ENCODE data around the gene GPSM3. TPM values are rescaled to one million over a fixed set of nuclear protein-coding genes. Genes with fewer than 3 reads are reported as not detected.
"Not testable (repeated sequence)": the region's sequence is repeated elsewhere in the genome, so short reads cannot be mapped to it uniquely, and the experiment has no call there.

The GPSM3 gene
- total RNA-seq, 1 donor from 2014 or later, result 81.1 TPM

DNA sequence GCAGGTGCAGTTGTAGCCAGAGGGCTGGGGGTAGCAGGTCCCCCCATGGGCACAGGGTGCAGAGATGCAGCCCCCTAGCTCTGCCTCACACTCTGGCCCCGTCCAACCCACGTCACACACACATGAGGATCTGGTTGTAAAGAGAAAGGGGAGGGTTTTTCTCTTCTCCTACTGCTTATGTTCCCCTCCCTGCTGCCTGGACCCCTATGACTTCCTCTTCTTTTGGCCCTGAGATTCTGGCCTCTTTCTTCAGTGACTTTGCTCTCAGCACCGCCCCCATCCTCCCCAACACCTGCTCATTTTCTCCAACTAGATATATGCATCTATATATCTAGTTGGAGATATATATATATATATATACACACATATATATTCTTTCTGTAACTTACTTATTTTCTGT lies 21.7 kb upstream of the GPSM3 start:
- intact Hi-C loops (cut with micrococcal nuclease), result no loop called here
- H3K4me3 Mint-ChIP-seq, result no peak overlapping the region

DNA sequence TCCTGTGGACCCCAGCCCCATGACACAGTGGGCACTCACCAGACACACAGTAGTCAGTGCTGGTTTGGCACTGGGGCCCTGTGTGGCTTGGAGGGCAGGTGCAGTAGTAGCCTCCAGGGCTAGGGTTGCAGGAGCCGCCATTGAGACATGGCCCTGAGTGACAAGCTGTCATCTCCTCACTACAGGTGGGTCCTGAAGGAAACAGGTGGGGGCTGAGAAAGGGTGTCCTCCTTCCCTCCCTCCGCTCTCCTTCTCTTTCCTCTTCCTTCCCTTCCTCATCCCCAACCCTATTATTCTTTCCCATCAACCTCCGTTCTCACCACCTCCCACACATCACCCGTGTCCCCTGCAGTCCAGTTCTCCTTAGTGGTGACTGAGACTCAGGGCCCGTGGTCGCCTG lies 21.2 kb upstream of the GPSM3 start:
- no peaks in the 10 kb centered on the region for H3K4me1 Mint-ChIP-seq
- H3K9me3 Mint-ChIP-seq, result no peaks in the 10 kb centered on the region
- no peak overlapping the region for H3K27ac Mint-ChIP-seq
- peaks cover 9% of the 10 kb centered on the region for H3K27me3 Mint-ChIP-seq
- DNase-seq, result no peak
- intact Hi-C loops (cut with micrococcal nuclease), result no loop called here
- no peaks in the 10 kb centered on the region for H3K36me3 Mint-ChIP-seq (ENCODE audit: low read depth)
- H3K4me3 Mint-ChIP-seq, result no peak overlapping the region

More for the DNA sequence above, 21.7 kb upstream of the GPSM3 start:
- Mint-ChIP-seq H3K9me3 (no peaks in the 10 kb centered on the region), H3K27me3 (peaks cover 4% of the 10 kb centered on the region), H3K36me3 (ENCODE audit: low read depth) (no peaks in the 10 kb centered on the region), H3K4me1 (no peaks in the 10 kb centered on the region), H3K27ac (no peak overlapping the region)
- DNase-seq, result no peak

DNA sequence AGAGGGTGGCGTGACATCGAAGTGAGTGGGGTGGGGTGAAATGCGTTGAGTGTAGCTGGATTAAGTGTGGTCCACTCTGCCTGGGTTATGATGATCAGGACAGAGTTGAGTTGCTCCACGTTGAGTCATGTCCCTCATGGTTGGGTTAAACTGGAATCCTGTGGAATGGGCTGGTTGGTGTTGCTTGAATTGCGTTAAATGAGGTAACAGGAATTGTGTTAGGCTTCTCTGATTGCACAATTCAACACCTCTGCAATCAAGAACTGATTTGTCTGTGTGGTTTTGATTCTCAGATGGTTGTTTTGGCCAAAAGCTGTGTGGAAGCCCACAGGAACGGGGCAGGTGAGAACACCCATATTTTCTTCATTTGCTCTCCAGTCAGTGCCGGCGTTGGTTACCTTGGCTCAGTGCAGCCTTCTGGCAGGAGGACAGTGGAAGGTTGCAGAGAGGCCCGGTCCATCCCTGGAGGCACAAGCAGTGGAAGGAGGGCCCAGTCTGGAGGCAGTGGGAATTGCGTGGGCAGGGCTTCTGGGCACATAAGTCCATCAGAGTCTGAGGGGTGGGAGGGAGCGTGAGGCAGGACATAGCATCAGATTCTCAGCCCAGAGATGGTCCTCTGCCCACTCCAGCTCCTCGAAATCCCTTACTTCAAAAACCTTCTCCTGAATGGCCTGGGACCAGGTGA lies 19.8 kb upstream of the GPSM3 start:
- Mint-ChIP-seq H3K36me3 (ENCODE audit: low read depth) (no peaks in the 10 kb centered on the region), H3K9me3 (no peaks in the 10 kb centered on the region), H3K4me1 (no peaks in the 10 kb centered on the region), H3K4me3 (no peak overlapping the region), H3K27ac (no peak overlapping the region), H3K27me3 (peaks cover 12% of the 10 kb centered on the region)
- intact Hi-C loops (cut with micrococcal nuclease), result no loop called here
- no peak for DNase-seq

DNA sequence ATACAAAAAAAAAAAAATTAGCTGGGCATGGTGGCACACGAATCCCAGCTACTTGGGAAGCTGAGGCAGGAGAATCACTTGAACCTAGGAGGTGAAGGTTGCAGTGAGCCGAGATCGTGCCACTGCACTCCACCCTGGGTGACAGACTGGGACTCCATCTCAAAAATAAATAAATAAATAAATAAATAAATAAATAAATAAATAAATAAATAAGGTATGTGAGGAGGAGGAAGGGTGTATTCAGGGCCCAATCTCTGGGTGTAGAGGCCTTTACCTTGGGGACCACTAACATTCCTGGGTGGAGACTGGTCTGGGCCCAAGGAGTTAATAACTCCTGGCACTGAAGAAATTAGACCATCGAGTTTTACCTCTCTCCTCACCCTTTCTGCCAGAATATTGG lies 19.0 kb upstream of the GPSM3 start:
- H3K9me3 Mint-ChIP-seq; H3K27ac Mint-ChIP-seq; H3K4me3 Mint-ChIP-seq; H3K4me1 Mint-ChIP-seq; H3K36me3 Mint-ChIP-seq (ENCODE audit: low read depth); DNase-seq; intact Hi-C loops (cut with micrococcal nuclease): not testable (repeated sequence)
- H3K27me3 Mint-ChIP-seq, result peaks cover 13% of the 10 kb centered on the region

DNA sequence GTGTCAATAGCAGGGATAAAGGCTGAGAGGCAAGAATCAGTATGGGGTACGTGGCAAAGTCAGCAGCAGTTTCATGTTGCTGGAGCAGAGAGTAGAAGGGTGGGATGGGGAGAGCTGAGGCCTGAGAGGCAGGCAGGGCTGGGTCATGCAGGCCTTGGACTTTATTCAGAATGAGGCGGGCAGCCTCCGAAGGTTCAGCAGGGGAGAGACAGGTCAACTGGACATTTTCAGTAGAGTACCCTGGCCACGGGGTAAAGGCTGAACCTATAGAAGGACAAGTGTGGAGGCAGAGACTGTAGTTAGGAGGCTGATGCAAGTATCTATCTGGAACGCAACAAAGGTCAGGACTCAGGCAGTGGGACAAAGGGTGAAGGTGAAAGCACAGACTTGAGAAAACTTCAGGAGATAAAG lies 17.8 kb upstream of the GPSM3 start:
- Mint-ChIP-seq H3K27ac (no peak overlapping the region), H3K27me3 (peaks cover 16% of the 10 kb centered on the region), H3K4me3 (no peak overlapping the region), H3K36me3 (ENCODE audit: low read depth) (no peaks in the 10 kb centered on the region), H3K4me1 (no peaks in the 10 kb centered on the region), H3K9me3 (no peaks in the 10 kb centered on the region)
- intact Hi-C loops (cut with micrococcal nuclease), result no loop called here
- no peak for DNase-seq

DNA sequence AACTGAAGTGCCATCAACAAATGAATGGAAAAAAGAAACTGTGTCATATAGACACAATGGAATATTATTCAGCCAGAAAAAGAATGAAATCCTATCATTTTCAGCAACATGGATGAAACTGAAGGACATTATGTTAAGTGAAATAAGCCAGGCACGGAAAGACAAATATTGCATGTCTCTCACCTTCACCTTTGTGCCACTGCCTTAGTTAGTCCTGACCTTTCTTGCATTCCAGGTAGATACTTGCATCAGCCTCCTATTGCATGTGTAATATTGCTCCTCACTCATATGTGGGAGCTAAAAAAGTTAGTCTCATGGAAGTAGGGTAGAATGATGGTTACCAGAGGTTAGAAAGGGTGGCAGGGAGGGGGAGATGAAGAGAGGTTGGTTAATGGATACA lies 16.6 kb upstream of the GPSM3 start:
- H3K4me3 Mint-ChIP-seq, result no peak overlapping the region
- intact Hi-C loops (cut with micrococcal nuclease), result no loop called here
- no peaks in the 10 kb centered on the region for H3K9me3 Mint-ChIP-seq
- H3K27me3 Mint-ChIP-seq, result peaks cover 24% of the 10 kb centered on the region
- no peaks in the 10 kb centered on the region for H3K36me3 Mint-ChIP-seq (ENCODE audit: low read depth)
- no peak for DNase-seq
- no peak overlapping the region for H3K27ac Mint-ChIP-seq
- H3K4me1 Mint-ChIP-seq, result no peaks in the 10 kb centered on the region

DNA sequence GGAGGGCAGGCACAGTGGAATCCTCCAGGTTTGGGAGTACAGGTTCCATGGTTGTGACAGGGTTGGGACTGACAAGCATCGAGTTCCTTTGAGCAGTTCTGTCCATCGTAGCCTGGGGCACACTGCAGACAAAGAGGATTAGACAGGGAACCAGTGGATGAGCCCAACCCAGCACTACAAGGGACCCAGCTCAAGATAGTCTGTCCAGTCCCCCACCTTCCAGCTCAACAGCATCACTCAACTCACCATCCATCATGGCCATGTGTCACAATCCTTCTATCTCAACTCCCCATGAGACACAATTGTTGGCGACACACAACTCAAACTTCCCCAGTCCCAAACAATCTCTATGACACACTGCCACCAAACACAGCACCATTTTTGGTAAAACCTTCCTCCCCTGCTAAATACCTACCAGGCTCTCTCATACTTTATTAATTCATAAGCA lies 11.8 kb upstream of the GPSM3 start:
- Mint-ChIP-seq H3K9me3 (no peaks in the 10 kb centered on the region), H3K27ac (no peak overlapping the region), H3K27me3 (peaks cover 28% of the 10 kb centered on the region), H3K4me3 (no peak overlapping the region), H3K36me3 (ENCODE audit: low read depth) (no peaks in the 10 kb centered on the region), H3K4me1 (no peaks in the 10 kb centered on the region)
- intact Hi-C loops (cut with micrococcal nuclease), result no loop called here
- DNase-seq, result no peak

DNA sequence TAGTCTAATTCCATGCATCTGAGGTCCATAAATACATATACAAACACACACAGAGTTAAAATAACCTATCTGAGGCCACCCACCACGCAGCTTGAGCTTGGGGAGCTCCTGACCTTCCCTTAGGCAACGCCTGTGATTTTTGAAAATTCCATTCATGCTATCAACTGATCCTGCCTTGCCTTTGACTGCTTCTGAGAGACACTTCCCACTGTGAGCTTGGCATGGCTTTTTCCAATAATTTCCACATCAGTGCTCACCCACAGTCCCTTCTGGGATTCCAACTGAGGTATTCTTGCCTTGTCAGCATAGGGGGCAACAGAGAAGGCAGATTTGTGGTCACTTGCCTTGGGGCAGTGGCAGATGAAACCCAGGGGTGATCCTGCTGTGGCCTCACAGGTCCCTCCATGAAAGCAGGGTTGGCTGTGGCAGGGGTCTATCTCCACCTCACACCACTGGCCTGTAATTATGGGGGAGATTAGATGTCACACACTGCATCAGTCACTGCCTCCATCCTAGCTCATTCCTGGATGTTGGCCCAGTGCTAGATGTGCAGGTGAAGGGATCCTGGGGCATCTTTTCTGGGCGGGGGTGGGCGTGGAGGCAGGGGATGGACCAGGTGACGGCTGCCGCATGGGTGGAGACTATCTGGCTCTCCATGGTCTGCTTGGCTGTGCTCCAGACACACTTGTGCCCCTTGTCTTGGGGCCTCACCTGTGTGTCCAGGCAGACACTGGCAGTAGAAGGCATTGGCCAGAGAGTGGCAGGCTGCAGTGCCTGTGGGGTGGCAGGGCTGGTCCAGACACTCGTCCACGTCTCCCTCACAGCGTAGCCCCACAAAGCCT lies 11.2 kb upstream of the GPSM3 start:
- Mint-ChIP-seq H3K27ac (no peak overlapping the region), H3K36me3 (ENCODE audit: low read depth) (no peaks in the 10 kb centered on the region)

DNA sequence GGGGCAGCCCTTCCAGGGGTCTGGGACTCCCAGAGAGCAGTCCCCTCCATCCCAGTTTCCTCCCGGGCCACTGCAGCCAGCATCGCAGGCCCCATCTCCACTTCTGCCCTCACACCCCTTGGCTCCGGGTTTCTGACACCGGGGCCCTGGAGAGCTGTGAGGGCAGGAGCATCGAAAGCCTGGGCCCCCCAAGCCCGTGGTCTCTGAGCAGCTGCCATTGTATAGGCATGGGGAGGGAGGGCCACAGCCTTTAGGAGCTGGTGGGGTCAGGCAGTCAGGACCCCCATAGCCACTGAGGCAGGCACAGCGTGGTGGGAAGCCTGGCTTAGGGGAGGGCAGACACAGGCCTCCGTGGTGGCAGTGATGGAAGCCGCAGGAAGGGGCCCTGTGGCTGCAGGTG lies 9.7 kb upstream of the GPSM3 start:
- Mint-ChIP-seq H3K9me3 (no peaks in the 10 kb centered on the region), H3K27me3 (peaks cover 19% of the 10 kb centered on the region), H3K4me1 (no peaks in the 10 kb centered on the region), H3K36me3 (ENCODE audit: low read depth) (no peaks in the 10 kb centered on the region), H3K27ac (no peak overlapping the region), H3K4me3 (no peak overlapping the region)
- DNase-seq, result no peak
- intact Hi-C loops (cut with micrococcal nuclease), result no loop called here

More for the DNA sequence above, 11.2 kb upstream of the GPSM3 start:
- no peak overlapping the region for H3K4me3 Mint-ChIP-seq
- DNase-seq, result no peak
- intact Hi-C loops (cut with micrococcal nuclease), result no loop called here
- H3K27me3 Mint-ChIP-seq, result peaks cover 22% of the 10 kb centered on the region
- H3K9me3 Mint-ChIP-seq, result no peaks in the 10 kb centered on the region
- no peaks in the 10 kb centered on the region for H3K4me1 Mint-ChIP-seq

DNA sequence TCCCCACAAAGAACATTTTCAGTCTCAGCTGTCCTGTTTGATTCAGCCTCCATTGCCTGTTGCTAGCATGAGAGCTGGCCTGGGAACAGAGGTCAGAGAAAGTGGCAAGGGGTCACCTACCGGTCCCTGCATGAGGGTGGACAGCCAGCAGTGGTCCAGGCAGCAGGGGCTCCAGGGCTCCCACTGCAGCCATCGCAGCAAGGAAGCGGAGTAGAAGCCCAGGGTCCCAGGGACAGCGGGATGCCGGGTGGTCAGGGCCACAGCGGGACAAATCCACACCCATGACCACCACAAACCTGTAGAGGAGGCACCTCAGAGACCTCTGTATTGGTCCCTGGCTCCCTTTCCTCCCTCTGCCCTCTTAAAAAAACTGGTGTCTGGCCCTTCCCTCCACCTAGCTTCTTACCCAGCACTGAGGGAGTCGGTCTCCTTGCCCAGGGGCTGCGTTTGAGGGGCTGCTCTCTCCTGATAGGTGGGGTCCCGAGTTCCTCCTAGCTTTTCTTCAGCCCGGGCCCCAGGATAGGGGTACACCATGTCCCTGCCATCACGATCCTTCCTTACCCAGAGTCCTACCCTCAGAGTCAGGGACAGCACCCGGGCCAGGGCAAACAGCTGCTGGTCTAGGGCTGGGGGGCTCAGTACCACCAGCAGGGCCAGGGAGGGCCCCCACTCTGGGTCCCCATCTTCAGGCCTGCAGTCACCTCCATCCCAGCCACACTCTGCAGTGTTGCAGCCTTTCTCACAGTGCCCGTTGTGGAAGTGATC lies 8.4 kb upstream of the GPSM3 start:
- DNase-seq, result no peak
- Mint-ChIP-seq H3K27me3 (peaks cover 14% of the 10 kb centered on the region), H3K27ac (no peak overlapping the region), H3K9me3 (no peaks in the 10 kb centered on the region), H3K4me3 (no peak overlapping the region), H3K4me1 (peaks cover 6% of the 10 kb centered on the region), H3K36me3 (ENCODE audit: low read depth) (no peaks in the 10 kb centered on the region)
- intact Hi-C loops (cut with micrococcal nuclease), result no loop called here

DNA sequence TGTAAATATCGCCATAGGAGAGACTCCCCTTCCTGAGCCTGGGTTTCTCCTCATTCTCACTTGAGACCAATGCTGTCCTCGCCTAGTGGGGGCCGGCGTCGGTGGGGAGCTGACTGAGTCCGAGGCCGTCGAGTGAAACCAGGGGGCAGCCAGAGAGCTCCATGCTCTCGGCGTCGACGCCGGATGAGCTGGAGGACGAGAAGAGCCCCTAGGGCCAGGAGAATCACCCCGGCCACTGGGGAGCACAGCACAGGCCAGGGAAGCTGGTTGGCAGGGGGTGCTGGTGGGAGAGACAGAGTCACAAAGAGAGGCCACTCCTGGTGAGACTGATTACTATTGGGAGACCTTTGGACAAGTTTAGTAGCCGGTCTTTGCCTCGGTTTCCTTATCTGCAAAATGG lies 6.4 kb upstream of the GPSM3 start:
- H3K4me1 Mint-ChIP-seq, result peaks cover 22% of the 10 kb centered on the region
- H3K9me3 Mint-ChIP-seq, result no peaks in the 10 kb centered on the region
- no peak for DNase-seq
- no peak overlapping the region for H3K4me3 Mint-ChIP-seq
- H3K27ac Mint-ChIP-seq, result no peak overlapping the region
- intact Hi-C loops (cut with micrococcal nuclease), result loop anchor here (5.0 to 10.0 kb wide), 4 partner anchors 653 to 1984 kb away; partner anchors contain the start of genes PSMB9, RGL2, TAP1 and TRIM26
- peaks cover 4% of the 10 kb centered on the region for H3K27me3 Mint-ChIP-seq
- no peaks in the 10 kb centered on the region for H3K36me3 Mint-ChIP-seq (ENCODE audit: low read depth)

DNA sequence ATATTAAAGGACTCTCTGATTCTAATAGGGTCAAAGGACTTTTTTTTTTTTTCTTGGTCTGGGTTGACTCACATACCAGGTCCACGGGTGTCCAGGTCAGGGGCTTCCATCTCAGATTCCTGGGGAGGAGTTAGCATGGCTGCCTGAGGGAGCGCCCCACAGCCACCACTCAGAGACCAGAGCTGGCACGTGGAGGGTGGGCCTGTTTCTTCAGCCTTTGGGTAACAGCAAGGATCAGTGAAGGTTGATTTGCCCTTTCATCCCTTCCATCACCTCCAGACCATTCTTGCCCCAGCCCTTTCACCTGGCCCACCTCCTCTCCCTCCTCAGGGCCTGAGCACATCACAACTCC lies 5.9 kb upstream of the GPSM3 start:
- Mint-ChIP-seq H3K27me3 (peaks cover 2% of the 10 kb centered on the region), H3K4me3 (no peak overlapping the region)
- intact Hi-C loops (cut with micrococcal nuclease), result loop anchor here (5.0 to 10.0 kb wide), 4 partner anchors 654 to 1984 kb away; partner anchors contain the start of genes PSMB9, RGL2, TAP1 and TRIM26

DNA sequence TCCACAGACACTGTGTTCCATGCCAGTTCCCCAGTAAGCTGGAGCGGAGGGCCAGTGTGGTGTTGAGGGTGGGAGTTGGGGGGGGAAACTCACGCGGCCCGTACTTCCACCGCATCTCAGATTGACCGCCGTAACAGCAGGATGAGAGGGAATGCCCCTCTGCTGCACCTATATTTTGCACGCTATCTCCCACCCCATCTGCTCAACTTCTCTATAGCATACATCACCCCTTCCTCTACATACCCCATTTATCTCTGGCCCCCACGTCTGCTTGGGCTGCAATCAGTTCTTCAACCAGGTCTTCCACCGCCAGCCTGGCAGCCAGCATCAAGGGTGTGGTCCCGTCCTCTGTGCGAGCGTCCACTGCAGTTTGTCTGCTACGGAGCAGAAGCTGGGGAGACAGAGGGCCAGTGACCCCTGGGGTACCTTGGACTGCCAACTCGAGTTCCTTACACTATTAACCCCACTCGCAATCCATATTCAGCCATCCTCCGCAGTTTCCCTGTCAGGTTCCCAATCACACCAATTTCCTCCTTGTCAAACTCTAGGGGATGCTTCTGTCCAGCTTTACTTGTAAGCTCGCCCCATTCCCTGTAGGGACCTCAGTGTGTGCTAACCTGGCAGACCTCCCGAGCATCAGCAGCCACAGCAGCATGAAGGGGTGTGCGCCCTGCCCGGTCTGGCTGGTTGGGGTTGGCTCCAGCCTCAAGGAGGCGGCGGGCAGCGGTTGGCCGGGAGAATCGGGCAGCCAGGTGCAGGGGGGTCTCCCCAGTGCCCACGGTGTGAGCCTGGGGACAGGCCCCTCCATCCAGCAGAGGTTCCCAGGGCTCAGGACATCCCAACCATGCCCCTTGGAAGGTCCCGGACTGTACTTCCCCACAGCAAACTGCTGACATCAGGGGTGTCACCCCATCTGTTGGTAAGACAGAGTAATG lies 4.5 kb upstream of the GPSM3 start:
- intact Hi-C loops (cut with micrococcal nuclease), result loop anchor here (5.0 to 10.0 kb wide), 4 partner anchors 655 to 1982 kb away; partner anchors contain the start of genes PSMB9, RGL2, TAP1 and TRIM26
- Mint-ChIP-seq H3K9me3 (no peaks in the 10 kb centered on the region), H3K27ac (peak overlapping the region; percentile 99), H3K27me3 (peaks cover 2% of the 10 kb centered on the region), H3K4me1 (peaks cover 31% of the 10 kb centered on the region), H3K4me3 (peak overlapping the region; percentile 98), H3K36me3 (ENCODE audit: low read depth) (peaks cover 7% of the 10 kb centered on the region)
- DNase-seq, result no peak

More for the DNA sequence above, 5.9 kb upstream of the GPSM3 start:
- Mint-ChIP-seq H3K4me1 (peaks cover 27% of the 10 kb centered on the region), H3K27ac (no peak overlapping the region), H3K36me3 (ENCODE audit: low read depth) (no peaks in the 10 kb centered on the region), H3K9me3 (no peaks in the 10 kb centered on the region)
- DNase-seq, result no peak
